ENCODE measurements around the gene LILRB5. TPM values are rescaled to one million over a fixed set of nuclear protein-coding genes. Genes with fewer than 3 reads are reported as not detected.
A peak's percentile ranks its signal among the peaks of the same experiment; 100 is the strongest.
"Not testable (repeated sequence)": the region's sequence is repeated elsewhere in the genome, so short reads cannot be mapped to it uniquely, and the experiment has no call there.

LILRB5 gene
- 1 to 10 TPM; 1.7 to 2.2 (median 2.1) TPM for polyA plus RNA-seq (ENCODE audit: insufficient read length in 3 of 3)
- long read RNA-seq, donor 1 = 0 reads
- long read RNA-seq, donor 2 = 0 reads
- long read RNA-seq, donor 3 = 0 reads
- long read RNA-seq, donor 4, partial matches to known transcripts = 0 of 1 reads
- long read RNA-seq, donor 4, other reads (novel, unspliced or antisense) = 0 of 1 reads
- long read RNA-seq, donor 5 = 0 reads
- long read RNA-seq, donor 6 = 0 reads
- long read RNA-seq, donor 7 = 0 reads
- long read RNA-seq, donor 8 = 0 reads
- long read RNA-seq, donor 9 = 0 reads
- long read RNA-seq, donor 10 = 0 reads
- long read RNA-seq, donor 11 = 0 reads
- long read RNA-seq, donor 12 = 0 reads
- long read RNA-seq, donor 13 = 0 reads
- long read RNA-seq, donor 14 = 0 reads
- long read RNA-seq, donor 15, partial matches to known transcripts = 0 of 1 reads
- long read RNA-seq, donor 15, other reads (novel, unspliced or antisense) = 0 of 1 reads
- long read RNA-seq, donor 16 = 0 reads

DNA sequence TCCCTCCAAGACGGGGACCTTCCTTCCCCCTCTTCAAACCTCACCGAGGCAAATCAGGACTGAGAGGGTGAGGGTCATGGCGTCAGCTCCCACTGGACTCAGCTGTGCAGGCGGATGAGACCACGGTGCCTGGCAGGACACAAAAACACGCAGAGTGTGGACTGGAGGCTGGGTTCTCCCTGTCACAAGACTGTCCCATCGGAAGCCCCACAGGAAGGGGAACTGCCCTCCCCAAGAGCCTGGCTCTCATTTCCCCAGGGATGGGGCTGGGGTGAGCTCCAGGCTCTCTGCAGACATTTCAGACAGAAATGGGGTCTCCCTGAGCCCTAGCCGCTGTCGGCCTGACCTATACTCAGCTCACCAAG lies at the start of gene LILRB5:
Gene LILRB5 (minus strand): TSS at position 158 of the 365 bp plus-strand sequence. CDS start 80 bp downstream, at position 78.
- DNase-seq = no peak

GRCh38 chr19:54305141-54305540 lies 48.1 kb upstream of the LILRB5 start:
- no peak for DNase-seq

- no peak for DNase-seq
These were observed 45.2 kb upstream of the LILRB5 start for GRCh38 chr19:54302257-54302656.

- DNase-seq = no peak
These were observed 42.4 kb upstream of the LILRB5 start for GRCh38 chr19:54299515-54299914.

- no peak for DNase-seq
These were observed 42.0 kb upstream of the LILRB5 start for GRCh38 chr19:54299126-54299498.

GRCh38 chr19:54298357-54299125 lies 41.5 kb upstream of the LILRB5 start:
- DNase-seq = no peak

DNA sequence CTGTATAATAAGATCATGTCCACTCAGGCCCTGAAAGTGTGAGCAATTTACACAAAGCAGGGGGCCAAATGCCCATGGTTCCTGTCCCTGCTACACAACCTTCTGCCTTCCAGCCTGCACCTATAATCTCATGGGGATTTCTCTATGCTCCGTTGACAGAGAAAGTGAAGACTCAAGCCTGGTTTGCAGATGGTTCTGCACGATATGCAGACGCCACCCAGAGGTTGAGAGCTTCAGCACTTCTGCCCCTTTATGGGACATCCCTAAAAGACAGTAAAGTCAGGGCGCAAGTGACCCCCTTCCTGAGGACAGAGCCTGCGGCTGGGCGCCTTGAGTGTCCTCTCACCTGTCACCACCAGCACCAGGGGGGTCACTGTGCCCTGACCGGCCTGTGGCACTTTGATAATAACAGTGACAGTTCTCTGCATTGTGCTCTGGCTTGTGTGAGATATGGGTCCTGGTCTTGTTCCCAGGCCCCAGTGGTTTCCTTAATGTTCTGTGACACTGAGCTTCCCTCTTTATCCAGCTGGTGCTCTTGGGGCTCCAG lies 40.8 kb upstream of the LILRB5 start:
- no peak for DNase-seq

GRCh38 chr19:54294539-54294938 lies 37.5 kb upstream of the LILRB5 start:
- DNase-seq = no peak

DNA sequence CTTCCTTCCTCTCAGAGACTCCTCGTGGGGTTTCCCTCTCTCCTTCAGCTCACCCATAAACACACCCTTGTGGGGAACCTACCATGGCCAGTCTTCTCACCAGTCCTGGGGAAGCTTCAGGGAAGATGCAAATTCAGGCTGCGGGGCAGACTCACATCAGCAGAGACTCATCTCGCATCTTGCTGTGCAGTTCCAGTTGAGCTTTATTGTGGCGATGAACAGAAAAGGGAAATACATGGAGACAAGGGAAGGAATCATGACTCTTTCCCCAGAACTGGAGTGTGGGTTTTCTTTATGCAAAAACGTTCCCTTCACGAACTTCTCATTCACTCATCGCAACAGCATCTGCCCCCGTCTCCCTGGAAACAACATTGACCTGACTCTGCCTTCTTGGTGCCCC lies 32.1 kb upstream of the LILRB5 start:
- DNase-seq = not testable (repeated sequence)

DNA sequence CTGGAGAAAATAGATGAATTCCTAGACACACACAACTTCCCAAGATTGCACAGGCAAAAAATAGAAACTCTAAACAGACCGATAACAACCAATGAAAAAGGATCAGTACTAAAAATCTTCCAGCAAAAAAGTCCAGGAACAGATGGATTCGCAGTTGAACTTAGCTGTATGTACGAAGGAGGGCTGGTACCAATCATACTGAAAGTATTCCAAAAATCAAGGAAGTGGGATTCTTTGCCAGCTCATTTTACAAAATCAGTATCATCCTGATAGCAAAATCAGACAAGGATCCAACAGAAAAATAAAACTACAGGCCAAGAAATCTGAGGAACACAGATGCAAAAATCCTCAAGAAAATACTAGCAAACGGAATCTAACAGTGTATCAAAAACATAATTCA lies 30.4 kb upstream of the LILRB5 start:
- no peak for DNase-seq

- DNase-seq = not testable (repeated sequence)
These were observed 29.2 kb upstream of the LILRB5 start for GRCh38 chr19:54286283-54286682.

DNA sequence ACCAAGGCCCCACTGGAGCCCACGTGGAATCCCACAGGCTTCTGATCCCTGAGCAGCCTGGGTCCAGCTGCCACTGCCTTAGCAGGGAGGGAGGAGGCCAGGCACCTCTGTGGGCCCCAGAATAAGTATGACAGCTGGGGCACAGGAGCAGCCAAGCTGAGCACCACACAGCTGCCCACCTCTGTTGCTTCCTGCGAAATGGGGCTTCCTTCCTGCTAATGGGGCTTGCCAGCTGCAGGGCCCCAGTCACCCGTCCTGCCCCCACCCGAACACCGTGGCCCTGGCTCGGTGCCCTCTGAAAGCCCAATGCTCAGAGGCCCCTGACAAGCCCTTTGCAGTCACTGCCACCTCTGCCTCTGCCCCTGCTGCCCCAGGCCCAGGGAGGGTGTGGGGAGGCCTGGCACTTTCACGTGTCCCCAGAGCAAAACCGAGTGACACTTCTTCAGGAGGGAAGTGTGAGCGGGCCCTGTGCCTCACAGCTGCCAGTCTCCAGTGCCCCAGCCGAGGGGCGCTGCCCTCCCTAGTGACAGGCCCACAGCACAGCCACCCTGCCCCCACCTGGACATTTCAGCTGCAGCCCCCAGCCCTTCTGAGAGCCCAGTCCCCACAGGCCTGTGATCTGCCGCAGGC lies 28.5 kb upstream of the LILRB5 start:
- DNase-seq = not testable (repeated sequence)

DNA sequence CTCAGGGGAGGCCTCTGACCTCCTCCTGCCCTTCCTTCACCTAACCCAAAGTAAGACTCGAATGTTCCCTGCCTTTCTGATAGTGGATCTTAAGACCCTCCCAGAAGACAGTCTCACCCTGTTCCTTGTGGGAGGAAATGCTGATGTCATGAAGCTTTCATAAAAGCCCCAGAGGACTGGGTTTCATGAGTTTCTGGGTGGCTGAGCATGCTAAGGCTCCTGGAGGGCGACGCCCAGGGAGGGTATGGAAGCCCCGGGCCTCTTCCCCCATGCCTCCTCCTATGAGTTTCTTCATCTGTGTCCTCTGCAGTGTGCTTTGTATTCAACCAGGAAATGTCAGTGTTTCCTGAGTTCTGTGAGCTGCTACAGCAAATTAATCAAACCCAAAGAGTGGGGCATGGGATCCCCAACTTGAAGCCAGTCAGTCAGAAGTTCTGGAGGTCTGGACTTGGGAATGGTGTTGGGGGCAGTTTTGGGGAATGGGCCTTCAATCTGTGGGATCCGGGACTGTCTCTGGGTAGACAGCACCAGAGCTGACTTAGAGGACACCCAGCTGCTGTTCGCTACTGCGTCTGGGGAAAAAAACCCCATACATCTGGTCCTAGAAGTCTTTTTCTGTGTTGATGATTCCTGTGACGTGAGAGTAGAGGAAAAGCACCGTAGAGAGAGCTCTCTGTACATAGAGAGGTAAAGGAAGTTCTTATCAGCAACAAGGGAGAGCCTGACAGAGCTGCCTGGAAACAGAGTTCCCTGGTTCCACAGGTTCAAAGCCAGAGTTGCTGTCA lies 25.8 kb upstream of the LILRB5 start:
- DNase-seq = peak; percentile 12

DNA sequence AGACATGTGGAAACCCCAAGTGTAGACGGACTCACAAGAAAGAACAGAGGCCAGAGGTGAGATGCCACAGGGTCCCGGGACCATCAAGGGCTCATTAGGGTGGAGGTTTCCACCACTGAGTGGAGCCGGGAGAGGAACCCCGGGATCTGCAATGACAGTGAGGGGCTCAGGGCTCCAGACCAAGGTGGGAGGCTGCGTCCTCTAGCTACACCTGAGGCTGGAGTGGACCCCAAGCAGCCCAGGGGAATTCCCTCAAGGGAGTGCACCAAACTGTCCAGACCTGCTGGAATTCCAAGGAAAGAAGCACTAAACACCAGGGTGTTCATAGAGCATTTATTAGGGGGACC lies 24.6 kb upstream of the LILRB5 start:
- DNase-seq = not testable (repeated sequence)

DNA sequence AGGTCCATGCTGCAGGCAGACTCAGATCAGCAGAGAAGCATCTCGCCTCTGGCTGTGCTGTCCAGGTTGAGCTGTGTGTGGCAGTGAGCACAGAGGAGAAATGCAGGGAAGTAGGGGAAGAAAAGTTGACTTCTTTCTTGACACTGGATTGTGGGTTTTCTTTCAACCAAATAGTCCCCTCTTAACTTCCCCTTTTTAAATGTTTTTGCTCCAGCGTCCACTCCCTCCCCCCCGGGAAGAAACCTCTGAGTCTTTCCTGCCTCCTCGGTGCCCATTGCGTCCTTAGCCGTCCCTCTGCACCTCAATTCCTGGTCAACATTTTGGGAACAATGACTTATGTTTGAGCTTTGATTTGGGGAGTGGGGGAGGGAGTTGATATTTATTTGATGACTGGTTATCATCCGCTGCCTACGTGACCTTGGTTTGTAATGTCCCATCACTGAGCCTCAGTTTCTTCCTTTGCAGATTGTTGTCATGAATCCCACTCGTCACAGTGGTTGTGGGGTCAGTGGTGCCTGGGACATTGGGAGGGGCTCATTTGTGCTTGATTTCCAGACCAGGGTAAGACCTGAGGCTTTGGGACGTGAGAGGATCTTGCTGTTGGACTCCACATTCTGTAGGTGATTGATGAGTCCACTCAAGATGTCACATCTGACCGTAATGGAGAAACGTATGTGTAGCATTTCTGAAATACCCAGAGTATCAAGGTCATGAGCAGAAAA lies 24.1 kb upstream of the LILRB5 start, which contains the start of gene LILRB2:
Gene LILRB2 (minus strand): TSS at position 104 of the 722 bp plus-strand sequence. CDS start 614 bp downstream, outside the sequence.
- no peak for DNase-seq

- not testable (repeated sequence) for DNase-seq
These were observed 23.4 kb upstream of the LILRB5 start for GRCh38 chr19:54280441-54280840.

- DNase-seq = not testable (repeated sequence)
These were observed 23.0 kb upstream of the LILRB5 start for GRCh38 chr19:54280025-54280424.

DNA sequence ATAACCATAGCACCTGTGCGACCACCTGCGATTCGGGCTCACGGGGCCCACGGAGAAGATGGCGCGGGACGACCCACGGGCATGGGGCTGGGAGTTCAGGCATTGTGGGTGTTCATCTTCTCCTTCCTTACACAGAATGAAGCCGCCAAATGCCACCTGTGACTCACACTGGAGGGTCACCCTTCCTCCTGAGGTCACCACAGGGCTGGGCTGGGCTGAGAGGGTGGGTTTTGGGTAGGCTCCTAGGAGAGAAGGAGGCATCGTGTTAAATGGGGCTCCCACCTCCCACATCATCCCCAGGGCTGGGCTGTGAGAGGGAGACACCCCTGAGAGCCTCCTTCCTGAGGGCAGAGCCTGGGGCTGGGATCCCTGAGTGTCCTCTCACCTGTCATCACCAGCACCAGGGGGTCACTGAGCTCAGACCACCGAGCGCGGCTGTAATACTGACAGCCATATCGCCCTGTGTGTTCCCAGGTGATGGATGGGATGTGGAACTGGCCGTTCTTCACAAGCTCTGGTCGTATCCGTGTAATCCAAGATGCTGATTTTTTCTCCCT lies 22.4 kb upstream of the LILRB5 start:
- no peak for DNase-seq

DNA sequence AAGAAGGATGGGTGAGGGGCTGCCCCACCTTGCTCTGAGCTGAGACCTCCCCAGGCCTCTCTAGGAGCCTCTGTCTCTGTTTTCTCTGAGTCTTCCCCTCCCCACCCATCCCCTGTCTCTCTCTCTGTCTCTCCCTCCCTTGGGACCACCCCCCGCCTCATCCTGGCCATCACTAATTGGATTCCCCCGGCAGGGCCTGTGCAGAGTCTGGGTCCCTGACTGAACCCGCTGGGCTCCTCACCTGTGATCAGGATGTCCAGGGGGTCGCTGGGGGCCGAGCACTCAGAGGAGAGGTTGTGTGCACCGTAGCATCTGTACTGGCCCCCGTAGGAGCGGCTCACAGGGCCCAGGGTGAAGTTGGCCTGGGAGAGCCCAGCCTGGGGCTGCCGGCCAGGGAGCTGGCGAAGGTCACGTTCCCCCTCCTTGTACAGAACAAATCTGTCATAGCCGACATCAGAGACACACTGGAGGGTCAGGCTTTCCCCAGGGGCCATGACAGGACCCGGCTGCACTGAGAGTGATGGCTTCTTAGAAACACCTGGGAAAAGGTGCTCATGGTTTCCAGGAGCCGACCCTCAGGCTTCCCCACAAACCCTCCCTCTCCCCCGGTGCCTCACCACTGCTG lies 21.6 kb upstream of the LILRB5 start:
- not testable (repeated sequence) for DNase-seq

- not testable (repeated sequence) for DNase-seq
These were observed 21.0 kb upstream of the LILRB5 start for GRCh38 chr19:54278056-54278455.
